ENCODE results near the gene SYT2. TPM values are rescaled to one million over a fixed set of nuclear protein-coding genes. Genes with fewer than 3 reads are reported as not detected.
"Not testable (repeated sequence)": the region's sequence is repeated elsewhere in the genome, so short reads cannot be mapped to it uniquely, and the experiment has no call there.

The SYT2 gene
- total RNA-seq, 1 donor from 2014 or later, result not detected

DNA sequence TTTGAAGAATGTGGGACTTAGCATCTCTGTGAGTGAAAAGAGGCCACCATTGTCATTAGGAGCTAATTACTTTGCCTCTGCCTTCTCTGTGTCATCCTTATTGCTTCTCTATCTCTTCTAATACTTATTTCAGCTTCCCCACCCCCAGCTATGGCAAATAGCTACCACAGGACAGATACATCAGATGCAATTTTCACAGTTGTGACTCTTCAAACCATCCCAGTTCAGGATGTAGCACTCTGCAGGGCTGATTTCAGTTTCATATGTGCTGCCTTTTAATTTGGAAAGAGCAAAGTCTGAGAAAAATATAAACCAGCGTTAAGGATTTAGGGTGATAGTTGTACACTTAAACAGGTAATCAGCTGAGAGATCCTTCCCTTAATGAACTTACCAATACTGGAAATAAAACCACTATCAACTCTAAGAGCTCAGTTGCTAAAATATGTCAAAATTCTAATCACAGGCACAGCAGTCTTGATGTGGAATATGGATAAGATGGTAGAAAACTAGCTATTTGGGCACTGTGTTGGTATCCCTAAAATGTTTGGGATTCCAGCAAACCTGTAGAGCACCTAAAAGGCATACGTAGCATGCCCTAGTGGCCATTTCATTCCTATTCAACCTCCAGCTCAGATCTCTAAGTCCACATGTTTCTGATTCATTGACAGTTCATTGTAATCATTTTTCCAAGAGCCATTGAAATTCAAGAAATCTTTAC is 148.4 kb downstream of the SYT2 start:
- H3K4me3 ChIP-seq (ENCODE audit: low read depth, low read length), result no peak overlapping the region
- TF ChIP-seq, protein P1, sequence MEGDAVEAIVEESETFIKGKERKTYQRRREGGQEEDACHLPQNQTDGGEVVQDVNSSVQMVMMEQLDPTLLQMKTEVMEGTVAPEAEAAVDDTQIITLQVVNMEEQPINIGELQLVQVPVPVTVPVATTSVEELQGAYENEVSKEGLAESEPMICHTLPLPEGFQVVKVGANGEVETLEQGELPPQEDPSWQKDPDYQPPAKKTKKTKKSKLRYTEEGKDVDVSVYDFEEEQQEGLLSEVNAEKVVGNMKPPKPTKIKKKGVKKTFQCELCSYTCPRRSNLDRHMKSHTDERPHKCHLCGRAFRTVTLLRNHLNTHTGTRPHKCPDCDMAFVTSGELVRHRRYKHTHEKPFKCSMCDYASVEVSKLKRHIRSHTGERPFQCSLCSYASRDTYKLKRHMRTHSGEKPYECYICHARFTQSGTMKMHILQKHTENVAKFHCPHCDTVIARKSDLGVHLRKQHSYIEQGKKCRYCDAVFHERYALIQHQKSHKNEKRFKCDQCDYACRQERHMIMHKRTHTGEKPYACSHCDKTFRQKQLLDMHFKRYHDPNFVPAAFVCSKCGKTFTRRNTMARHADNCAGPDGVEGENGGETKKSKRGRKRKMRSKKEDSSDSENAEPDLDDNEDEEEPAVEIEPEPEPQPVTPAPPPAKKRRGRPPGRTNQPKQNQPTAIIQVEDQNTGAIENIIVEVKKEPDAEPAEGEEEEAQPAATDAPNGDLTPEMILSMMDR (conservative IDR thresholded peaks at IDR 0.05; ENCODE audit: low read depth, low read length), result peak; percentile 16
- DNase-seq (ENCODE audit: low read depth), result no peak

DNA sequence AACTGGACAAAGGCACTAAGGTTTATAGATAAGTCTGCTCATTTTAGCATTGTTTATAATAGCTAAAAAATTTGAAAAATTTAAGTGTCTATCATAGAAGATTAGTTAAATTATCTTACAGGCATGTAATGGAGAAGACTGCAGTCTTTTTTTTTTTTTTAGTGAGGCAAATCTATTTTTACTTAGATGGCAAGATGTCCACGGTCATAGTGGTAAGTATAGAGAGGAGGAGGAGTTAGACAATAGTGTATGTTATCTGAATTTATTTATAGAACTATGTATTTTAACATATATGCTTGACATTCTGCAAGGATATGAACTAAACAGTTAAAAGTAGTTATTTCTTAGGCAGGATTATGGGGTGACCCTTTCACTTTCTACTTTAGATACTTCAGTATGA is 149.0 kb downstream of the SYT2 start:
- no peak for DNase-seq (ENCODE audit: low read depth)
- no peak overlapping the region for H3K4me3 ChIP-seq (ENCODE audit: low read depth, low read length)
- TF ChIP-seq, protein P1 (conservative IDR thresholded peaks at IDR 0.05; ENCODE audit: low read depth, low read length), result no peak

- not testable (repeated sequence) for DNase-seq (ENCODE audit: low read depth); H3K4me3 ChIP-seq (ENCODE audit: low read depth, low read length)
These were observed 152.6 kb downstream of the SYT2 start for GRCh38 chr1:202557662-202558061.

GRCh38 chr1:202556037-202556436 is 154.2 kb downstream of the SYT2 start:
- not testable (repeated sequence) for DNase-seq (ENCODE audit: low read depth)

GRCh38 chr1:202554619-202555018 is 155.6 kb downstream of the SYT2 start:
- H3K4me3 ChIP-seq (ENCODE audit: low read depth, low read length); DNase-seq (ENCODE audit: low read depth): not testable (repeated sequence)

More at GRCh38 chr1:202556037-202556436, 154.2 kb downstream of the SYT2 start:
- not testable (repeated sequence) for H3K4me3 ChIP-seq (ENCODE audit: low read depth, low read length)

DNA sequence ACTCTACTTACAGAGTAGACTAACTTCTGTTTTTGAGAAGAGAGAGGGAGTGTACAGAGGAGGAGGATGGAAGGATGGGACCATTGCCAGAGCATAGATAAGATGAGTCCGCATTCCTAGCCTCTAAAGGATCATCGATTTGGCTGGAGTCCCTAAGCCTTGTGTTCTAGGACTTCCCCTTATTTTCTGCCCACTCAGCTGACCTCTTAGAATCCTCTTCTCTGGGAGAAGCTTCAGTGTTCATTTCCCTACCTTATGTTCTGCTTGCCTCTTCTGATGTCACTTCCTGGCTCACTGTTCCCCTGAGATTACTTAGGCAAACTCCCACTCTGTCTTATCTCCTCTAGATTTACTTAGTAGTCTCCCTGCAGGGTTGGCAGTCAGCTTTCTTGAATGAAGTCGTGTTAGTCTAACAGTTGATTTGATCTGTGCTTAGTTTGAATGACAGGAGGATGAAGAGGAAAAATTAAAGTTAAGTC is 156.7 kb downstream of the SYT2 start:
- no peak for DNase-seq (ENCODE audit: low read depth)
- TF ChIP-seq, protein P1 (conservative IDR thresholded peaks at IDR 0.05; ENCODE audit: low read depth, low read length), result no peak
- no peak overlapping the region for H3K4me3 ChIP-seq (ENCODE audit: low read depth, low read length)

DNA sequence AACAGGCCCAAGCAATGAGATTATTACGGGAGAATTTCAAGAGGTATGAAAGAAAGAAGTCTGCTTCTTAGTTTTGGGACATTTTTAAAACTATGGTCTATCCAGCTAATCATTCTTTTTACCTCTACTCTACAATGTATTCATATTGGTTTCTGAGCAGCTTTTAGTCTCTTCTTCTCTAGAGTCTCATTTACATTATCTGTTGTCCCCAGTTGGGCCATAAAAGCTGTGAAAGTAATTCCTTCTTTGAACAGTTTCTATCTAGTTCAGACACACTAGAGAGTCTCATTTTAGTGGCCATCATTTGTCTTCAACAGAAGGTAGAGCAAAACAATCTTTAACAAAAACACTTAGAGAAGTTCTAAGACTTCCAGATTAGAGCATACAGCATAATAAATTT is 157.2 kb downstream of the SYT2 start:
- H3K4me3 ChIP-seq (ENCODE audit: low read depth, low read length); DNase-seq (ENCODE audit: low read depth): not testable (repeated sequence)

DNA sequence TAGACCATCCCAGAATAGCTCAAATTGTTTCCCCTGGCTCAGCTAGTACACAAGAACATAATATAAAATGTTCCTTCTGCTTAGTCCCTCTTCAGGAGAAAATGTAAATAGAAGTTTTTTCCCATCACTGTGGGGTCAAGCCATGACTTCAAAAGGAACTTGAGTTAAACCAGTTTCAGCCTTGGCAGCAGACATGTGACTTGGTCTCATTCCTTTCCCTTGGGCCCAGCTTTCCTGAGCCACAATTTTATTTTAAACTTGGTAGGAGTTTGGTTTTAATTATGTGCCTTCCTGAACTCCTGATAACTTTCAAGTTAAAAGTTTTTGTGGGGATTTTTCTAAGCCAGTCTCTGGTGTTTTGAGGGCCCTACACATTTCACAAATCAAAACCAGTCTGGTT is 157.6 kb downstream of the SYT2 start:
- H3K4me3 ChIP-seq (ENCODE audit: low read depth, low read length); DNase-seq (ENCODE audit: low read depth): not testable (repeated sequence)

DNA sequence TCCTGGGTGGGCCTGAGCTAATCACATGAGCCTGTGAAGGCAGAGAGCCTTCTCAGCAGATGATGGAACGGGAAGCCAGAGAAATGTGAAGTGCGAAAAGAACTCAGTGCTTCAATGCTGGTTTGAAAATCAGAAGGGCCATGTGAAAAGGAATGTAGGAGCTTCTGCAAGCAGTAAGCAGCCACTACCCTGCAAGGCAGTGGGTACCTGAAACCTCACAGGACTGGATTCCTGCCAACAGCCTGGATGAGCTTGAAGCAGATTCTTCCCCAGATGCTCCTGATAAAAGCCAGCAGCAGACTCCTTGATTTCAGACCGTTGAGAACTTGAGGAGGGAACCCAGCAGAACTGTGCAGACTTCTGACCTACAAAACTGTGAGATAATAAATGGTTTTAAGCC is 158.6 kb downstream of the SYT2 start:
- H3K4me3 ChIP-seq (ENCODE audit: low read depth, low read length), result no peak overlapping the region
- TF ChIP-seq, protein P1 (conservative IDR thresholded peaks at IDR 0.05; ENCODE audit: low read depth, low read length), result no peak
- no peak for DNase-seq (ENCODE audit: low read depth)

- DNase-seq (ENCODE audit: low read depth); H3K4me3 ChIP-seq (ENCODE audit: low read depth, low read length): not testable (repeated sequence)
These were observed 160.2 kb downstream of the SYT2 start for GRCh38 chr1:202550088-202550487.

Measured in epithelial cell of proximal tubule (primary cell).